Islet precursor cell (in vitro differentiated cells): Measurements from ENCODE around the gene CAPZB.
A peak's percentile ranks its signal among the peaks of the same experiment; 100 is the strongest.

Experiments
- DNase-seq: peaks from one replicate; pipeline ENCODE4 v3.0.0-alpha.2; 2018

The CAPZB gene

GRCh38 chr1:19496527-19496874 lies 11.2 kb upstream of the CAPZB start:
- no peak for DNase-seq

DNA sequence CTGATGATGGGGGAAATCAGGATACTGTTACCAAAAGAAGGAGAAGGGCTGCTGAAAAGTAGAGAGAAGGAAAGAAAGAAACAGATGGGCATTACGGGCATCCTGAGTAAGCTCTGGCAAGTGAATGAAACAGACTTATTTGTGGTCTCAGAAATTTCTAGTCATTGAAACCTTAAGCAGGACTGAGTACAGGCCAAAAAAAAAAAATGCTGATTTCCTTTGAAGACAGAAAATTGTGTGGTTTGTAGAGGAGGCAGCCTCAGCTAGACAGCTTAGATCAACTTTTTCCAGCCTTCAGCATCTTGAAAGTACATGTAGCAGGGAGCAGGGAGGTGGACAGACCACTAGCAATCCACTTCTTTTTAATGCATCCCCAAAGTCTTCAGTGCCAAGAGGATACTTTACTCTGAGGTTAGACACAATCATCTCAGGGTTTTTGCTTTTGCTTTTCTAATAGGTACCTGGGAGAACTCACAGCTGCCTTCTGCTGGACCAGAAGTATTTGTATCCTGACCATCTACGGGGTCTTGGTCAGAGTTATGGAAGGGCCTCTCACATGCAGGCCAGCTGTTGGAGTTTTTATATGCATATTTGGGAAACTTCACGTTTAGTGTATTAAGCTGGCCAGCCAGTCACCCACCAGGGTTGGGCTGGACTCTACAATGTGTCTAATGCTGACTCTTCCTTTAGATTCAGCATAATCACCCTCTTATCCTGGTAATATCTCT lies 10.6 kb upstream of the CAPZB start:
- DNase-seq = no peak

DNA sequence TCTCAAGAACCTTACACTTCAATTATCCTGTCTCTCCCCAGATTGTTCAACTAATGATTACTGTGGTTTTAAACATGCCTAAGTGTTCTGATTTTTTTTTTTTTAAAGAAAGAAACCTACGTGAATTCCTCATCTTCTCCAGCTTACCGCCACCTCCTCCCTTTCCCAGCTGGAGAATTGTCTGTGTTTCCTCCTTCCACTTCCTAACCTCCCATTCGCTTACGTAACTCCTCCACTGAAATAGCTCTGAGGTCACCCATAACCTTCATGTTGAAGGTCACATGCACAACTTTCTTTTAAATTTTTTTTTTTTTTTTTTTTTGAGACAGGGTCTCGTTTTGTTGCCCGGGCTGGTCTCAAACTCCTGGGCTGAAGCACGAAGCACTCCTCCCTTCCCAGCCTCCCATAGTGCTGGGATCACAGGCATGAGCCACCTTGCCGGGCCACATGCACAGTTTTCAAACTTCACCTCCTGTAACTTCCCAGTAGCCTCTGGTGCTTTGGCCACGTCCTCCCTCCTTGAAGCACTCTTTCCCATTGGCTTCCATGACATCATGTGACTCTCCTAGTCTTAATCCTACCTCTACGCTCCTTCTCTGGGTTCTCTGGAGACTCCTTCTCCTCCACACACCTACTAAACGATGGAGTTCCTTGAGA lies 9.8 kb upstream of the CAPZB start:
- DNase-seq = no peak

DNA sequence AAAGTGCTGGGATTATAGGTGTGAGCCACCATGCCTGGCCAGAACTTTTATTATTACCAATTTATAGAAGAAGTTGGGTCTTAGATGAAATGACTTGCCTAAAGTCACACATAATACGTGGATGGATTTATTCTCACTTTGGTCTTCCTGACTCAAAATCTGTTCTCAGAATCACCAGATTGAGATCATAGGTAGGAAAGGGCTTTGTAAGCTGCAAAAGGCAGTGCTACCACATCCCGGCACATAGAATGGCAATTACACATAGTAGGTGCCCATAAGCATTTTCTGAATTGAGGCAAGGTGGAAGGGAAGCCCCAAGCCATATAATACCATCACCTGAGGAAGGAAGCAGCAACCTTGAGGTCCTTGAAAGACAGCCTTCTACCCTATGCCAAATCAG lies 8.2 kb upstream of the CAPZB start:
- no peak for DNase-seq

DNA sequence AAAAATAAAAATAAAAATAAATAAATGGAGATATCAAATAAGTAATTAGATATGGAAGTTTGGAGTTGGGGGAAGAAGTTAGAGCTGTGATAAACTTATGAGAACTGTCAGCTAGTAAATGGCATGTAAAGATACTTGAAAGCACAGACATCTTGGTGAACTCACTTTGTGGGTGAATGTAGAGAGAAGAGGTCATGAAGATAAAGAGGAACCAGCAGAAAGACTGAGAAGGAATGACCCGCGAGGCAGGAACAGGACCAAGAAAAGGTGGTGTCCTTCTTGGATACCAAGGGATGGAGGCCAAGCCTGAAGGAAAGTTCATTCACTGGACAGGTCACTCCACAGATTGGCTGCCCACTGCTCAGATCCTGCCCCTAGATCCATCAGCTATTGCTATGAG lies 4.7 kb upstream of the CAPZB start:
- DNase-seq = no peak

GRCh38 chr1:19488136-19488535 lies 2.8 kb upstream of the CAPZB start:
- no peak for DNase-seq

DNA sequence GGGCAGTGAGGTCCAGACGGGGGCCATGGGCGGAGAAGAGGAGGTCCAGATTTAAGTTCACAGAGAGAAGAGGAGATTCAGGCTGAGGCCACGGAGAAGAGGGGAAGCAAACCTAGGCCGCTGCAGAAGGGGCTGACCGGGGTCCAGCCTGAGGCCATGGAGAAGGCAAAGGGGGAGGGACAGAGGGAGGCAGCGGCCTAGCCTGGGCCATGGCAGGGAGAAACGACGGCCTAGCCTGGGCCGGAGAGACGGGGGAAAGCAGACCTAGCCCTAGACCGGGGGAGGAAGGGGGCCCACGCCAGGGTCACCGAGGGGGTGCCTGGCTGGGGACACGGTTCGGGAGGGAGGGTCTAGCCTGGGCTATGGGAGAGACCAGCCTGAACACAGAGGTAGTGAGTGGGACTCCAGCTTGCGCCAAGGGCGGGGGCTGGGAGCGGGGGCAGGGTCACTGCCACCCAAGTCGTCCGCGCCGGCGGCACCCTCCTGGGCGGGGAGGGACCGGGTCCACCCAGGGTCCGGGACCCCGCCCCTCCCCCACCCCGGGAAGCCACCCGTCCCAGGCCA lies 459 bp downstream of the CAPZB start:
- DNase-seq = peak; percentile 67

DNA sequence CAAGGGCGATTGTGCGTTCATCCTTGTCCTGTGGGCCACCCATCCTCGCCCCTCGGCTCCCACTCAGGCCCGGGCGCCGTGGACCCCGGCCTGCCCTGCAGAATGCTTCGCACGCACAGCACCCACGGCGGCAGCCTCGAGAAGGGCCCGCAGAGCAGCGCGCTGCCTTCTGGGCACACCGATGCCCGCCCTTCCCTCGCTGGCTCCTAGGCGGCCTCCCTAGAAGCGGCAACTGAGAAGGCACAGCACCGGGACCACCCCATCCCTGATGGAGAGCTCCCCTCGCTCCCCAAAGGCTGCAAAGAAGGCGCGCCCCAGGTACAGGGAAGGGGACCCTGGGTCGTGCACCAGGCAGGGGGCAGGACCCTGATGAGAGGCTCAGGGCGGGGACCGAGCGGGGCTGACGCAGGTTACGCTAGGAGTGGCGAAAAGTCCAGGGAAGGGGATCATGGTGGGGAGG lies 971 bp downstream of the CAPZB start:
- no peak for DNase-seq

DNA sequence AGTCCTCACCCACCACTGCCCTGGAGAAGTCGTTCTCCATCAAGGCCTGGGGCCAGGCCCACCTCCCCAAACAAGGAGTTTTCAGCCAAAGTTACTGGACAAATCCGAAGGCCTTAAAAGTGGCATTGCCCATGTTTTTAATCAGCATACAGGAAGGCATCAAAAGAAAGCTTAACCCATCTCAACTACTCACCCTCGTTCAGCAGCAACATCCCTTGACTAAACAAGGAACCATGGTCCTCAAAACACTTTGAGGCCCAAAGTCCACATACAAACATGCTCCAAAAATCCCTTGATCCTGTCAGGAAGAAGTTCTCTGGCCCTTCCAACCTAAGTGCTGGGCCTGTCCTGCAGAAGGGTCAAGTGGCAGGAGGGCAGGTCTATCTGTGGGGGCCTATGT lies 1.6 kb downstream of the CAPZB start:
- DNase-seq = no peak

GRCh38 chr1:19483261-19483660 lies 2.1 kb downstream of the CAPZB start:
- no peak for DNase-seq

DNA sequence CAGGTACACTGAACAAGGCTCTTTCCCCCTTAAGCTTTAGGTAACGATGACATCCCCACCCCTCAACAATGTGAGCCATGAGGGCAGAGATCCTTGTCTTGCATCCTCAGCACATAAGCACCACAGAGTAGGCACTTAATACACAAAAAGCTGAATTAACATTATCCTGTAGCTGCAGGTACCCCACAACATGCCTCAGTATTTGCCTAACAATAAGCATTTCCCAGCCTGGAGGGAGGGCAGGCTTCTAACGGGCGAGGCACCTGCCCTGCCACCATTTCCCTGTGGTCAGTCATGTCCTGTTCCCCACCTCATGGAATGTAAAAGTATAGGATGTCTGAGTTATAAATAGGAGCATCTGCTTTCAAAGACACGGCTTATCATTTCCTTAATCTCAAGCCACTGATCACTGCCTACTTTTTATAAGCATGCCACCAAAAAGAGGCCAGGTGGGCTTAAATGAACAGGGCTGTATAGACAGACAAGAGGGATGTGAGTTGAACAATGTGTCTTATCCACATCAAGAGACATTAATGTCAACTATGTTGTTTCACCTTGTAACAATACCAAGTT lies 3.4 kb downstream of the CAPZB start:
- DNase-seq = no peak

DNA sequence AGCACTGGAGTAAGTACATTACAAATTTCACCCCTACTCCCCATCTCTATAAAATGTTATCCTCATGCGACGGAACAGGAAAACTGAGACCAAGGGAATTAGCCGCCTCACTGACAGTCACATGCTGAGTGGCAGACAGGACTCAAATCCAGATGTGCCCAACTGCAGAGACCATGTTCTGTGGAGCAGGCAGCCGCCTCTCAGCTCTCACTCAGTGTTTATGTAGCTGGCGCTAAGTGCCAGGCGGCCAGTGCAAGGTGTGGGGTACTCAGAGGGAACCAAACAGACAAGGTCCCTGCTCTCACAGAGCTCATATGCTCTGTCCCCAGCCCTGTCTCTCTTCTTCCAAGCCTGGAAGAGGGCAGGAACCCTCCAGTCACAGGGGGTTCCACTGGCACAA lies 5.1 kb downstream of the CAPZB start:
- no peak for DNase-seq

GRCh38 chr1:19479351-19480120 lies 5.8 kb downstream of the CAPZB start:
- DNase-seq = no peak

- DNase-seq = no peak
Measured at GRCh38 chr1:19478322-19478721, 7.0 kb downstream of the CAPZB start.

DNA sequence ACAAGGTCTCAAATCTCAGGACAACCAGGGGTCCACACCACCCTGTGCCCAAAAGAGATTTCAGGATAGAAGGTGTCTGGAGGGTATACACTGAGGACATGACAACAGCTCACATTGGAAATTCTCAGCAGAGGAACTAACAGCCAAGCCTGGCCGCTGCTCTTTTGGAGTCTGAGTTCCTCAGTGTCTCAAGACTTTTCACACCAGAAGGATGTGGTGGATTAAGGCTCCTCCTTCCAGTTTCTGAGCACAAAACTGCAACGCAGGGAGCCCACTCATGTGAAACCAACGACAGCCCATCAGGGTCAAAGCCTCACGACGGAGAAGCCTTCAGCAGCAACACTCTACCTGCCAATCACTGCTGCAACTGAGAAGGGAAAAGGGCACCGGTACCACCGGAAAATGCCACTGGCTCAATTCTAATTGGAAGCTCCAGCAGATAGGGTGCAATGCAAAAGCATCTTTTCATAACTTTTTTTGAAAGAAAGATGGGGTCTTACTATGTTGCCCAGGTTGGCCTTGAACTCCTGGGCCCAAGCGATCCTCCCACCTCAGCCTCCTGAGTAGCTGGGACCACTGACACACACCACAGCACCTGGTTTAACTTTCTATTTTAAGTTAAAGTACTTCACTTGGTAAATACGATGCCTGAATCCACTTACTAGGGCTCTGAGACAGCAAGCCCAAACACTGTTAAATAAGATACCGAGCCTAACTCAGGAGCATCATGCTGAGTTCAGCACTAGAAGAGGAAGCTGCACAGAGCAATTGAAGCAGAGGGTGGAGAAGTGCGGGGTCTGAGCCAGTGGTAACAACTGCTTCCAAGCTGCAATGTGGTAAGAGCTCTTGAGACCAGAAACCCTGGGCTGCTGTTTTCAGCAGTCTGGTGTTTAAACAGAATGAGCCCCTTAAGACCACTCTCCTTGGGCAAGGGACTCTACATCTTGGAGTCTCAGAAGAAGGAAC lies 7.8 kb downstream of the CAPZB start:
- no peak for DNase-seq

DNA sequence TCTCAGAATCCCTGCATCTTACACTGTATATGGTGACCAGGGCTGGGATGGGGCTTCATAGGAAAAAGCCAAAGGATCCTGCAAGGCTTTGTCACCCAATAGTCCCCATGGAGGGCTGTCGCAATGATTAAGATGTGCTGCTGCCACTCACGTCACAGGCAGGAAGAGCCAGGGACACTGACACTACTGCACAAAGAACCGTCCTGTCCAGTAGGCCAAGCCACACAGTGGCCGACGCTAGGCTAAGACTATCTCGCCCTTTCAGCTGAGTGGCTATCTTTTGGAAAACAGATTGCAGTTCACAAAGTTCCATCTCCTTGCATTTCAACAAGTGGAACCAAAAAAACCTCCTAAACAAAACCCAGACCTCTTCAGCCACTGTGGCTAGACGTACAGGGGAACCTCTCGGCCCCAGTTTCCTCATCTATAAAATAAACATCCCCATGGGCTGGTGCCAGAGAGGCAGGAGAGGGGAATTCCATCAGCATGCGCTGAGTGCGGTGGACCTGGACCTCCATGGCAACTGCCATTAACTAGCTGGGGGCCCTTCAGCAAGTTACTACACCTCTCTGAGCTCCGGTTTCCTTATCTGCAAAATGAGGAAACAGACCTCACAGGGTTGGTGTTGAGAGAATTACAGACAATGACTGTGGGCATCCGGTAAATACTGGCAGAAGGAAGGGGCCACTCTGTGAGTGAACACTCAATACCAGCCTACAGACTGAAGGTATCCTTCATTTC lies 8.7 kb downstream of the CAPZB start:
- no peak for DNase-seq

DNA sequence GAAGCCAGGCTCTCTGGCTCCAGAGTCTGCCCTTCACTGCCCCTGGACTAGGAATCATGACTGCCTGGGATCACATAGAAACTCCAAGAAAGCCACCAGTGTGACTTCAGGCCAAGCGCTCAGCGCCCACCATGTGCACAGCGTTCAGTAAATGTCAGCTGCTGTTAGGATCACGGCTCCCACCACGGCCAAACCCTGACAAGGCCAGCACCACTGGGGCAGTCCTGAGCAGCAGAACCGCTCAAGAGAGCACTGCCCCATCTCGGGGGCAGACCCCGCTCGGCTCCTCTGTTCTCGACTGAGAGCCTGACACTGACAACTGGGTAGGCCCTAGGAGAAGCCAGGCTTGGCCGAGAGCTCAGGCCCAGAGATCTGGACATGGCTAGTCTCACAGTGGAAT lies 10.0 kb downstream of the CAPZB start:
- no peak for DNase-seq

GRCh38 chr1:19472174-19472573 lies 13.2 kb downstream of the CAPZB start:
- no peak for DNase-seq

GRCh38 chr1:19469004-19469403 lies 16.3 kb downstream of the CAPZB start:
- no peak for DNase-seq

DNA sequence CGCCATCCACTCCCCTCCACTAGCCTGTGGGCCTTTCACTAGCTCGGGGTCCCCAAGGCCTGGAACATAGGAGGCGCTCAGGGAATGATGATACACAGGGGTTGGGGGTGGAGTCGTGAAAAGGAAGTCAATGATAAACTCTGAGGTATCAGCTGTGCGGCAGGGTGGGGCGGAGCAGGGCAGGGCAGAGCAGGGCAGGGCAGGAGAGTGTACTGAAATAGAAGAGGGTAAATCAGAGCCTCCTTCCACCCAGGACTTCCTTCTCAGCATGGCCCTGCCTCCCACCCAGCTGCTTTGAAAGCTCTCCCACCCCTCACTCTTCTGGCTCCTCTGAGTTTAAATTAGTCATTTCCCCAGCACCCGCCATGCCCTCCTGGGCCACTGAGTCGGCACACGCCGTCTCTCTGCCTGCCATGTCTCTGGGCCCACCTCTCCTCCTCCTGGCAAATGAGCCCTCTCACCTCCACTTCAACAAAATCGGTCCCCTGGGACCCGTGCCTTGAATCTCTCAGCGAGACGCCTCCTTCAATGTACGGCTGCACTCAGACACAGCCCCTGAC lies 16.9 kb downstream of the CAPZB start:
- no peak for DNase-seq
